ENCODE data around the gene CD300A. TPM values are rescaled to one million over a fixed set of nuclear protein-coding genes. Genes with fewer than 3 reads are reported as not detected.

Gene CD300A
- total RNA-seq, 1 experiment from 2014 or later: 0.71 TPM

GRCh38 chr17:74465378-74466110 is 890 bp upstream of the CD300A start:
- Histone ChIP-seq H3K4me3 (replicated peaks in 1 of 2; ENCODE audit: low read depth in 1 of 2, low read length in 2 of 2) (no peak overlapping the region), H3K9ac (ENCODE audit: low read length) (no peak overlapping the region), H3K9me2 (ENCODE audit: insufficient read depth) (no peaks in the 10 kb centered on the region), H3K9me3 (ENCODE audit: control insufficient read depth in 1 of 2, insufficient read depth in 1 of 2, low read depth in 1 of 2, low read length in 2 of 2) (no peaks in the 10 kb centered on the region), H3K4me1 (ENCODE audit: control insufficient read depth in 1 of 2, insufficient read depth in 2 of 2, low read length in 2 of 2) (peaks cover 0 to 6% of the 10 kb centered on the region in 2 experiments; a peak in 1 of 4 replicates), H2AFZ (ENCODE audit: low read depth, low read length, poor library complexity, severe bottlenecking) (no peak overlapping the region), H3K36me3 (ENCODE audit: control insufficient read depth in 1 of 2, insufficient read depth in 2 of 2, low read length in 2 of 2) (no peaks in the 10 kb centered on the region), H3K4me2 (ENCODE audit: low read length) (no peak overlapping the region), H3K27me3 (ENCODE audit: insufficient read depth, low read length) (no peaks in the 10 kb centered on the region), H3K27ac (ENCODE audit: low read depth, low read length) (no peak overlapping the region), H3K79me2 (ENCODE audit: insufficient read depth, low read length) (no peaks in the 10 kb centered on the region), H4K20me1 (ENCODE audit: insufficient read depth) (no peaks in the 10 kb centered on the region)
- intact Hi-C loops (cut with micrococcal nuclease): no loop called here
- TF ChIP-seq ELF1 (IDR thresholded peaks at IDR 0.05; ENCODE audit: borderline replicate concordance, low read depth) (no peak), REST (IDR thresholded peaks at IDR 0.05; ENCODE audit: low read depth) (no peak), CTCF (IDR thresholded peaks at IDR 0.05 in 2 of 3, conservative IDR thresholded peaks at IDR 0.05 in 1 of 3; ENCODE audit: borderline replicate concordance in 1 of 3, insufficient read depth in 1 of 3, low read depth in 2 of 3, low read length in 2 of 3) (no peak), ZBTB33 (IDR thresholded peaks at IDR 0.05; ENCODE audit: extremely low read depth, insufficient replicate concordance, low read length) (no peak), POLR2A (IDR thresholded peaks at IDR 0.05; ENCODE audit: borderline replicate concordance, extremely low read depth, insufficient read depth, insufficient read length) (no peak), SRF (IDR thresholded peaks at IDR 0.05; ENCODE audit: low read depth) (no peak), EZH2 (IDR thresholded peaks at IDR 0.05) (no peak), ZNF274 (IDR thresholded peaks at IDR 0.05; ENCODE audit: low read depth, low read length) (no peak), ATF3 (IDR thresholded peaks at IDR 0.05) (no peak), SP1 (IDR thresholded peaks at IDR 0.05; ENCODE audit: low read depth) (no peak), POLR2AphosphoS5 (IDR thresholded peaks at IDR 0.05; ENCODE audit: low read depth, low read length) (no peak), RAD21 (IDR thresholded peaks at IDR 0.05; ENCODE audit: low read depth) (no peak), FOSL1 (IDR thresholded peaks at IDR 0.05; ENCODE audit: low read depth) (no peak), JUND (IDR thresholded peaks at IDR 0.05) (no peak), TCF7L2 (IDR thresholded peaks at IDR 0.05; ENCODE audit: borderline replicate concordance, extremely low read depth, insufficient read depth, insufficient read length) (no peak), ZFX (IDR thresholded peaks at IDR 0.05) (no peak), EZH2phosphoT487 (IDR thresholded peaks at IDR 0.05; ENCODE audit: borderline replicate concordance) (no peak)
- no peak for ATAC-seq
- ChIA-PET POLR2A (no interaction called here), CTCF (no interaction called here), RAD21 (ENCODE audit: low non-redundant PET in 1 of 2, low total read pairs in 2 of 2, uncharacterized antibody in 2 of 2, unreplicated experiment in 2 of 2) (no interaction called here)
- DNase-seq (ENCODE audit: low read depth, low spot score): no peak
- no TSS peak for BruUV-seq (replicated peaks)
